Hepatocyte (in vitro differentiated cells): ENCODE data around the gene ATP1B4. TPM values are rescaled to one million over a fixed set of nuclear protein-coding genes. Genes with fewer than 3 reads are reported as not detected.

Source experiments
- DNase-seq: peaks from one replicate; pipeline ENCODE4 v3.0.0-alpha.2; 2016; ENCODE audit warnings: low spot score
- H2AFZ ChIP-seq: fragments of 200-600 bp; sonication (generic); 2 replicates; pipeline ENCODE4 v1.6.0; 2016; ENCODE audit warnings: antibody characterized with exemption, mild to moderate bottlenecking
- H3K27ac ChIP-seq: fragments of 200-600 bp; sonication (generic); 2 replicates; pipeline ENCODE4 v1.5.1; 2016; ENCODE audit warnings: mild to moderate bottlenecking
- H3K27me3 ChIP-seq: fragments of 200-600 bp; sonication (generic); 2 replicates; pipeline ENCODE4 v1.6.1; 2016
- H3K36me3 ChIP-seq: fragments of 200-600 bp; sonication (generic); replicated peaks from 2 replicates; pipeline ENCODE4 v1.5.1; 2016; ENCODE audit warnings: low read depth; ENCODE audit not compliant: insufficient read depth
- H3K4me1 ChIP-seq: fragments of 200-600 bp; sonication (generic); 2 replicates; pipeline ENCODE4 v1.5.1; 2016; ENCODE audit warnings: mild to moderate bottlenecking, moderate library complexity; ENCODE audit not compliant: insufficient read depth
- H3K4me2 ChIP-seq: fragments of 200-600 bp; sonication (generic); 2 replicates; pipeline ENCODE4 v1.6.0; 2016
- H3K4me3 ChIP-seq: fragments of 200-600 bp; sonication (generic); 2 replicates; pipeline ENCODE4 v1.5.1; 2016; ENCODE audit warnings: mild to moderate bottlenecking
- H3K79me2 ChIP-seq: fragments of 200-600 bp; sonication (generic); 2 replicates; pipeline ENCODE4 v1.6.0; 2017; ENCODE audit warnings: mild to moderate bottlenecking
- H3K9me2 ChIP-seq: fragments of 200-600 bp; sonication (generic); replicated peaks from 2 replicates; pipeline ENCODE4 v1.6.0; 2017; ENCODE audit warnings: mild to moderate bottlenecking; ENCODE audit not compliant: insufficient read depth
- H3K9me3 ChIP-seq: fragments of 200-600 bp; sonication (generic); 2 replicates; pipeline ENCODE4 v1.5.1; 2016; ENCODE audit warnings: low read depth, mild to moderate bottlenecking
- H4K20me1 ChIP-seq: fragments of 200-600 bp; sonication (generic); 2 replicates; pipeline ENCODE4 v1.6.0; 2016; ENCODE audit warnings: mild to moderate bottlenecking; ENCODE audit not compliant: insufficient read depth, poor library complexity, severe bottlenecking
- CTCF ChIP-seq: fragments of 200-600 bp; sonication (generic); IDR thresholded peaks from 2 replicates; pipeline ENCODE4 v1.5.1; 2016; ENCODE audit warnings: antibody characterized with exemption, mild to moderate bottlenecking; ENCODE audit not compliant: poor library complexity
- EZH2 ChIP-seq: fragments of 200-600 bp; sonication (generic); IDR thresholded peaks from 2 replicates; pipeline ENCODE4 v1.6.1; 2016; ENCODE audit warnings: antibody characterized with exemption, mild to moderate bottlenecking, borderline replicate concordance
- EZH2phosphoT487 ChIP-seq: fragments of 200-600 bp; sonication (generic); IDR thresholded peaks from one replicate; pipeline ENCODE4 v1.6.1; 2018; ENCODE audit warnings: antibody characterized with exemption, mild to moderate bottlenecking, low read depth, moderate library complexity; ENCODE audit not compliant: unreplicated experiment, severe bottlenecking
- WGBS: methylation state at CpG from one replicate; pipeline ENCODE4 v1.1.6; 2016; ENCODE audit warnings: low lambda C conversion rate; ENCODE audit errors: missing lambda C conversion rate; 5-methylcytosine and 5-hydroxymethylcytosine counted together
- polyA plus RNA-seq: library from polyadenylated mRNA; unstranded; fragments of >200 nt; fragmentation: Nextera tagmentation; extraction: Ambion mirVana; gene quantifications from 2 replicates; pipeline ENCODE4 v1.2.1, GENCODE V29; 2016
- total RNA-seq: library from RNA; depleted of rRNA; stranded (reverse); fragments of >200 nt; gene quantifications from 2 replicates; pipeline ENCODE4 v1.2.3, GENCODE V29; 2014

ATP1B4 gene
- total and polyA plus RNA-seq, 2 experiments from 2014 or later, result not detected

DNA sequence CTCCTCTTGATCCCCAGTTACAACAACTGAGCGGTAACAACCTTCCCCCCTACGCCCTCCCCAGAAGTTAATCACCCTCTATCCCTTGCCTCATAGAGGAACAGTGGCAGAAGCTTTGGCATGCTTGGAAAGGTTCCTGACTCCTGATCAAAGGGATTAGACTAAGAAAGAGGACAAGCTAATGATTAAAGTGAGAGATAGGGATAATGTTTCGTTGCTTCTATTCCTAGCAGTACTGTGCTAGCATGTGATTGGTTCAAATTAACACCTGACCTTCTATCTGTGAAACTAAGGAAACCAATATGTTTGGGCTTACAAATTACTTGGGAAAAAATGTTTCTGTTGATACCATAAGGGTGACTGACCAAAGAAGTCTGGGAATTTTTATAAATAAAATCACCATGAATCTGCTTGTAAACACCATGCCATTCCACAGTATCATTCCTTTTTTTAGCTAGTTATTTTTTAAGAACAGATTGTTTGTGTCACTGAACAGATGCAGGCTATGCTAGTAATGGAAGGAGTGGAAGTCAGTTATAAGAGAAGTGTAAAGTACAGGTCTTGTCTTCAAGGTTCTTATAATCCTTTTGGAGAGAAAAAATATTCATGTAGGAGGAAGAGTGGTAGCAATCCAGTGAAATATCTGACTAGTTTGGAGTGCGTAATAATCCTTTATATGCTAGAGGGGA is 11.3 kb upstream of the ATP1B4 start:
- no peaks in the 10 kb centered on the region for H3K9me2 ChIP-seq
- no peaks in the 10 kb centered on the region for H3K79me2 ChIP-seq
- no peaks in the 10 kb centered on the region for H3K9me3 ChIP-seq
- H2AFZ ChIP-seq, result no peak overlapping the region
- H4K20me1 ChIP-seq, result no peaks in the 10 kb centered on the region
- no peak overlapping the region for H3K4me2 ChIP-seq
- 70% methylated on average over 4 of the region's 4 CpGs for WGBS
- no peaks in the 10 kb centered on the region for H3K36me3 ChIP-seq
- TF ChIP-seq CTCF, result no peak
- no peaks in the 10 kb centered on the region for H3K4me1 ChIP-seq
- no peak overlapping the region for H3K4me3 ChIP-seq
- no peaks in the 10 kb centered on the region for H3K27me3 ChIP-seq
- no peak overlapping the region for H3K27ac ChIP-seq
- DNase-seq, result no peak

DNA sequence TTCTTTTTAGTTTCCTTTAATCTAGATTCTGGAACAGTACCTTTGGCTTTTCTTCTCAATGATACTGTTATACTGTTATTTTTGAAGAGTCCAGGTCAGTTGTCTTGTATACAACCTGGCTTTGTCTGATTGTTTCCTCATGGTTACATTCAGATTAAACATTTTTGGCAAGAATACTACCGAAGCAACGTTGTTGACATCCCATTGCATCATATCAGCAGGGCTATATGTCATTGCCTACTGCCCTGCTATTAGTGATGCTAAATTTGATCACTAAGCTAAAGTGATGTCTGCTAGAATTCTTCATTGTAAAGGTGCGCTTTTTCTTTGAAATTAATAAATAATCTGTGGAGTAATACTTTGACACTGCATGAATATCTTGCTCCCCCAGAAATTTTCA is 5.8 kb upstream of the ATP1B4 start:
- Histone ChIP-seq H3K9me3 (no peaks in the 10 kb centered on the region), H3K4me1 (no peaks in the 10 kb centered on the region), H3K27ac (no peak overlapping the region), H3K4me3 (no peak overlapping the region), H2AFZ (no peak overlapping the region), H3K27me3 (no peaks in the 10 kb centered on the region), H4K20me1 (no peaks in the 10 kb centered on the region), H3K9me2 (no peaks in the 10 kb centered on the region), H3K79me2 (no peaks in the 10 kb centered on the region), H3K4me2 (no peak overlapping the region), H3K36me3 (no peaks in the 10 kb centered on the region)
- 78% methylated on average over 3 of the region's 3 CpGs for WGBS
- no peak for DNase-seq
- no peak for TF ChIP-seq EZH2

GRCh38 chrX:120357186-120357585 is 4.7 kb upstream of the ATP1B4 start:
- no peak for TF ChIP-seq EZH2
- Histone ChIP-seq H3K27ac (no peak overlapping the region), H3K79me2 (no peaks in the 10 kb centered on the region), H3K9me2 (no peaks in the 10 kb centered on the region), H3K4me3 (no peak overlapping the region), H3K9me3 (no peaks in the 10 kb centered on the region), H3K4me2 (no peak overlapping the region), H4K20me1 (no peaks in the 10 kb centered on the region), H3K36me3 (no peaks in the 10 kb centered on the region), H3K27me3 (no peaks in the 10 kb centered on the region), H3K4me1 (no peaks in the 10 kb centered on the region), H2AFZ (no peak overlapping the region)
- no peak for DNase-seq
- 74% methylated on average over 2 of the region's 2 CpGs for WGBS

GRCh38 chrX:120358737-120359456 is 3.0 kb upstream of the ATP1B4 start:
- Histone ChIP-seq H3K36me3 (no peaks in the 10 kb centered on the region), H3K27me3 (no peaks in the 10 kb centered on the region), H2AFZ (no peak overlapping the region), H4K20me1 (no peaks in the 10 kb centered on the region), H3K9me3 (no peaks in the 10 kb centered on the region), H3K9me2 (no peaks in the 10 kb centered on the region), H3K4me2 (no peak overlapping the region), H3K4me3 (no peak overlapping the region), H3K4me1 (no peaks in the 10 kb centered on the region), H3K79me2 (no peaks in the 10 kb centered on the region), H3K27ac (no peak overlapping the region)
- no peak for DNase-seq
- 65% methylated on average over 7 of the region's 7 CpGs for WGBS
- TF ChIP-seq EZH2 (no peak), EZH2phosphoT487 (no peak), CTCF (no peak)
